Inflammatory macrophage treated with lipopolysaccharide for 1 hour (primary cell): ENCODE data around the gene PTPRQ.

Source experiments
- DNase-seq, 2 donors: peaks; one replicate each; pipeline ENCODE4 v3.0.0-alpha.2; 2020 to 2022

The PTPRQ gene

DNA sequence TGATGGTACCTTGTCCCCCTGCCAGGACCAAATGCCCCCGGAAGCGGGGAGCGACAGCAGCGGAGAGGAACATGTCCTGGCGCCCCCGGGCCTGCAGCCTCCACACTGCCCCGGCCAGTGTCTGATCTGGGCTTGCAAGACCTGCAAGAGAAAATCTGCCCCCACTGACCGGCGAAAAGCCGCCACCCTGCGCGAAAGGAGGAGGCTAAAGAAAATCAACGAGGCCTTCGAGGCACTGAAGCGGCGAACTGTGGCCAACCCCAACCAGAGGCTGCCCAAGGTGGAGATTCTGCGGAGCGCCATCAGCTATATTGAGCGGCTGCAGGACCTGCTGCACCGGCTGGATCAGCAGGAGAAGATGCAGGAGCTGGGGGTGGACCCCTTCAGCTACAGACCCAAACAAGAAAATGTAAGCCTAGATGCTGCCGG lies 263.8 kb downstream of the PTPRQ start:
- no peak for DNase-seq

DNA sequence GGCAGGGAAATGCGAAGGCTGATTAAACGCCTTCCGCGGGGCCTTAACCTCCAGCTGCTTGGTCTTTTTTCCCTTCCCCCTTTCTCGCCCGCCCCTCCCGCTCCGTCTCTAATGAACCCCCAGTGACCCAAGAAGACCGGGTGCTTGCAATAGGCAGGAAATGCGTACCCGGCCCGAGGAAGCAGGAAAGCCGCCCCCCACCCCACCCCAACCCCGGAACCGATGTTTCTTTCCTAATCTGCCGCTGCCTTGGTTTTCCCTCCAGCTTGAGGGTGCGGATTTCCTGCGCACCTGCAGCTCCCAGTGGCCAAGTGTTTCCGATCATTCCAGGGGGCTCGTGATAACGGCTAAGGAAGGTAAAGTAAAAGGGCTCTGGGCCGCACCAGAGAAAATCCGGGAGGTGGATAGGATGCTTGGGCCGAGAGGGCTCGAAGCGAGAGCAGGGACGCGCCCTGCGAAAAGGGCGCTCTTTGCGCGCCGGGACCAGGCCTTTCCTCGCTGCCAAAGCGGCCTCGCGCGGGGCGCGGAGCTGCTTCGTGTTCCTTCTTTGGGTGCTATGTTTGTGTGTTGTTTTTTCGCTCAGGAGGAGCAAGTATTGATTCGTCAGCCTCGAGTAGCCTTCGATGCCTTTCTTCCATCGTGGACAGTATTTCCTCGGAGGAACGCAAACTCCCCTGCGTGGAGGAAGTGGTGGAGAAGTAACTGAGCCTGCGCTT lies 264.4 kb downstream of the PTPRQ start:
- no peak for DNase-seq

DNA sequence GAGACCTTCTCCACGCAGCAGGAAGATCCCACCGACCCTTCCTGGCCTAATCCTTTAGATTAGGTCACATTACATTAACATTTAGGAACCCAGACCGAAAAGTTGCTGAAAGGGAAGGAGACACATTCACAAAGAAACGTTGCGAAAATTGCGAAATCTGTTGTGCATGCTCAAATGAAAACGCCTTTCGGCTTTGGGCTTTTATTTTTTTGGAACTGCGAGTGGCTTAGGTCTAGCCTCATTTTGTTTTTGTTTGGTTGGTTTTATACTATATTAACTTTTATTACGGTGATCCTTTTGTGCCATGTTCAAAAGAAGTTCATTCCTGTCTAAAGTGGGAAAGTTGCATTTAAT lies 264.9 kb downstream of the PTPRQ start:
- DNase-seq, result no peak

DNA sequence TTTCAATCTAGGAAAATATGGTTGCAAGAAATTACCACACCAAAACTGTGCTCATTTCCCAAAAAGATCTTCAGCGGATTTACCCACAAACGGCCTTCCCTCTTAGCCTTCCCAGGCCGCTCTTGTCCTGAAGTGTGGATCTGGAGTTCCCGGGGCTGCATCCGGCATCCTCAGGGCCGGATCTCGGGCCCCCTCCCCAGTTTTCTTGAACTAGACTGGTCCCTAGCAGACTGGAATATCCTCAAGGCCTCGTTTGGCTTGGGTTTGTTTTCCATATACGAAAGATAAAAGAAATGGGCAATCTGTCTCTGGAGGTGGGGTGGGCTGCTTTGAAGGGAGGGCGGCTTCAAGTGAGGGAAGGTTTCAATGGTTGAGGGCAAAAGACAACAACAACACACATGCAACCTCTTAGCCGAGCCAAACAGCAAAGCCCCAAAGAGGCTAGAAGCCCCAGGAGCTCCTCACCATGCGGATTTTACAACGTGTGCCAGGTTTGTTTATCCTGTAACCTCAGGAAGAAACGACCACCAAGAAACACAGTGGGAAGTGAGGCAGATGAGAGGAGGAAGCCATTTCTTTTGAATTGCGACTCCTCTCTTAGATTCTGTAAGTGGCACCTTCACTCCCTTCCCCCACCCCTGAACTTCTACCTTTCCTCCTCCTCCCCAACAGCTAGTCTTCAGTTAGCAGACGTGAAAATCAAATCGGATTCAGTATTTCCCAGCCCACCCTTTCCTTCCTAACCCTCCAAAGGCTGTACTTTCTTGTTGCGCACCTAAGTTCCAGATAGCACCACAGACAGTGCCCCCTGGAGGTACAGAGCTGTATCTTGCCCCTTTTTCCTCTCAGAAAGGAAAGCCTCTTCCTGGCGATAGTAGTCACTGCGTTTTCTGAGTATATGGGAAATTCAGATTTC lies 266.0 kb downstream of the PTPRQ start:
- DNase-seq, result no peak

DNA sequence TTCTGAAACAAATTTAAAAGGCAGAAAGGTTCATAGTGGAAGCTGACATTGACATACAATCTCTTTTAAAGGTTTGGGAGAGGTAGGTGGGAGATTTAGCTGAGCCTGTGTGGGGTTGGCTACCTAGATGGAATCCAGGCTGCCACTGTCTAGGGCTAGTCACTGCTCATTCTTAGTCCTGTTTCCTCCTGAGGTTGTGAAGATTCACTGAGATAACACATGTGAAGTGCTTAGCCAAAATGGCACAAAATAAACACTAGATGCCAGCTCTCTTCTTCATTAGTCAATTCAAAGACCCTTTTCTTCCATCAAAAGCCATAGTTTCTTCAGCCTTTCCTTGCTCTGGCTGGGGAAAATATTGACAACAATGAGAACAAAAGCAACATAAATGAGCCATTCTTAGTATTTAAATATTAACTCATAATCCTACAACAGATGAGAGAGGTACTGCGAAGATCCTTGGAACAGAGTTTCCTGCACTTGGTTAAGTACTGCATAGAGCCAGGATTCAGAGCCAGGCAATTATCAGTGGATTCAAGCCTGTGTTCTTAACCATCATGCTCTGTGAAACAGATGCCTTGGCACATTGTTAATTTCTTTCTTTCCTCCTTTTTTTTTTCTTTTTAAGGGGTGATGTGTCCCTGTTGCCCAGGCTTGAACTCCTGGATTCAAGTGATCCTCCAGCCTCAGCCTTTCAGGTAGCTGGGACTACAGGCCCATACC lies 266.9 kb downstream of the PTPRQ start:
- DNase-seq, result no peak

DNA sequence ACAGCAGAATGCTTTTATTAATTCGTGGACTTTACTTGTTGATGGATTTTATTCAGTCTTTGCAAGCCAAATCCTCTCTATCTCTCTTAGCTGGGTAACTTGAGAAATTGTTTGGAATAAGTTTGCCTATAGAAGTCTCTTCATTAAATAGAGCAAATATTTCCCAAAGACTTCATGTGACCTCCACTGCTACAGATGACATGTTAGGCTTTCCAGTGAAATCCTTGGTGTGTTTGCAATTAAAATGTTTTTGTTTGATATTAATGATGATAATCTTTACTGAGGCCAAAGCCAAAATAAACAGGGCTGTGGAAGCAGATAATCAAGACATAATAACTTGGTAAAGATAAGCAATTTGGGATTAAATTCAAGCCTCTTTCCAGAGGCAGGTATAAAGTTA lies 267.8 kb downstream of the PTPRQ start:
- DNase-seq, result no peak

DNA sequence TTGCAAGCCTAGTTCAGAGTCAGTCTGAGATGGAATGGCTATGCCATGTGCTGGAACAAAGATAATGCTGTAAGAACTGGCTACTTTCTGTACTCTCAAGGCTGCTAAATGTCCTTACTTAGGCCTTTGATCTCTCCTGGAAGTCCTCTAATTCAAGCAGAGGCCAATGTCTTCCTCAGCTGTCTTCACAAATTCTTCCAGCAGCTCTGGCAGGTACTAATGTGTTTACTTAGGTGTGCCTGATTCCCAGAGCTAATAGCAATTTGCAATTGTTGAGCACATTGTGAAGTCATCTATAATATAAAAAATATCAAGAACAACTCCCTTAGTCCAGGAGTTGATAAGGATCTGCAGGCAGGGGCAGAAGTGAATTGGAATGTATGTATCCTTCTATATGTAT lies 268.8 kb downstream of the PTPRQ start:
- no peak for DNase-seq

DNA sequence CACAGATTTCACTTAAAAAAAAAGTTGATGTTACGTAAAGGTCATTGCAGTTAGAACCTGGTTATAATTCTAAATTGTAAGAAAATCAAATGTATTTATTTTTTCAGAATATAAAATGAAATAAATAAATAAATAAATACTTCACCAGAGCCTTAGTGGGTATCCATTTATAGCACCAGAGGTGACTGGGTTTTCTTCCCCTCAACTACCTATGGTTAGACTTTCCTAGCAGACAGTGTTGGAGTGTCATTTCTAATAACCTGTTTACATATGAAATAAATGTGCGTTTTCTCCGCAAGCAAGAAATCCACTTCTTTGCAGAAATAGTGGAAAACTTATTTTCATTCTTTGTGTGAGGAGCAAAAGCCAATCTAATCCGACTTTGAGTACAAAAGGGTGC lies 269.4 kb downstream of the PTPRQ start:
- no peak for DNase-seq

DNA sequence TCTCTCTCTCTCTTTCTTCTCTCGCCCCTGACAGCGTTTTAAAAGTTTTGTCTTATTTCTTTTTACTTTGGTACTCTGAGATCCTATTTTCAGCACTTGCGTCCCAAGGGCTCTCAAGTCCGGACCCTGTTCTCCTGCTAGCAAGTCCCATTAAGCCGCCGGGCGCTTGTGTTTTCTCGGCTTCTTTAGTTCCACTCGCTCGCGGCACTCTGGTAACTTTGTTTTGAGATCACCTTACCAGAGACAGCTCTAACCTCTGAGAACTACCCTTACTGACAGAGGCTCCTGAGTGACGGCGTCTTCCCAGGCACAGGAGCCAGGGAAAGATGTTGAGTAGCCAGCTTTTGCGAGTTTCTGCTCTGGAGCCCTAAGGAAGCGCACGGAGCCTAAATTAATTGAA lies 270.0 kb downstream of the PTPRQ start:
- no peak for DNase-seq

DNA sequence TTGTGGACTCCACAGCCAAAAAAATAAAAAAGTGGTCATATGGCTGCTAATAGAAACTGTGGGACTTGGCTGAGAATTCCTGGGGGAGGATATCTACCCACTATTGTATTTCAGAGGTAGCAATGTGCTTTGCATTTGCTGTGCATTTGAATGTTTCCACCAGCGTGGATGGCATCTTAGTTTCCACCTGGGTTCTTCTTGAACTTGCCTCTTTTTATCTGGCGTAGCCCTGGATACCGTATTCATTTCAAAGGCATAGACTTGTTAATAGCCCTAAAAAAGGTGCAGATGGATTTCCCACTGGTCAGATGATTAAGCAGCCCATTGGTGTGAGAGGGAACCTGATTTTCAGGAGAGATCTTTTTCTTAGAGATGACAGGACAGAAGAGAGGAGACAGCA lies 270.8 kb downstream of the PTPRQ start:
- DNase-seq, result no peak

DNA sequence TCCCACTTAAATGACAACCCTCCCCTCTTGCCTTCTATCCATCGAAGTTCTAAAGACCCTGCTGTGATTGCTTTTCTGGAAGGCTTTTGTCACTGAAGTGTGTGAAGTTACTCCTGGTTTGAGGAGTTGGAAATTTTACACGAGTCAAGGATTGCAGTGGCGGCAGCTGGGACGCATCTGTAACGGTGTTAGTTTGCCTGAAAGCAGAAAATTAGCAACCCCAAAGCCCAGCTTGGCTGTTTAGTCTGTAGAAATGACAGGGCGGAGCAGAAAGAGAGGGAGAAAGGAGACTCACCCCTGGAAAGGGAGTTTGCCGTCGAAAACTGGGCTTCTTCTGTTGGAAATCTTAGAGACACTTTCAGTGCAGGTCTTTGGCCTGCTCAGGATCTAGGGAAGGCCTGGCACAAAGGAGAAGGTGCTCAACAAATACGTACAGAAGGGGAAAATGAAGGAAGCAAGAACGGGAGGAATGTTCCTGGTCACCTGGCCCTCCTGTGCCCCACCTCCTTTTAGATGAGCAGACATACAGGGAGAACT lies 271.7 kb downstream of the PTPRQ start:
- DNase-seq, result no peak

DNA sequence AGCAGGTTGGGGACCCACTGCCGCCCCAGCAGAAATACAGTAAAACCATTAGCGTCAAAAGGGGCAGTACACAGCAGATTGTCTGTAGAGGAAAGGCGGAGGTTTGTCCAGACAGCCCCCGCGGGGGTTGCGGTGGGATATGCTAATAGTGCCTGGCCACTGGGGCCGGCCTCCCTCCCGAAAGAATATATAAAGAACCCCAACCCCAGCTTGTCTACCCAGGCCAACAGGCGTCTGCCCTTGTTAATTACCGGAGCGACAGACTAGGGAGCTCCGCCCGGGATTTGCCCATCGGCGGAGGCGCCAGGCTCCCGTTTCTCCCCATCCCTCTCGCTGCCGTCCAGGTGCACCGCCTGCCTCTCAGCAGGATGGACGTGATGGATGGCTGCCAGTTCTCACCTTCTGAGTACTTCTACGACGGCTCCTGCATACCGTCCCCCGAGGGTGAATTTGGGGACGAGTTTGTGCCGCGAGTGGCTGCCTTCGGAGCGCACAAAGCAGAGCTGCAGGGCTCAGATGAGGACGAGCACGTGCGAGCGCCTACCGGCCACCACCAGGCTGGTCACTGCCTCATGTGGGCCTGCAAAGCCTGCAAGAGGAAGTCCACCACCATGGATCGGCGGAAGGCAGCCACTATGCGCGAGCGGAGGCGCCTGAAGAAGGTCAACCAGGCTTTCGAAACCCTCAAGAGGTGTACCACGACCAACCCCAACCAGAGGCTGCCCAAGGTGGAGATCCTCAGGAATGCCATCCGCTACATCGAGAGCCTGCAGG lies 272.8 kb downstream of the PTPRQ start, which contains the start of gene MYF5:
Gene MYF5 (plus strand): TSS at position 217 of the 774 bp plus-strand sequence. CDS start 152 bp downstream, at position 369.
- no peak for DNase-seq

DNA sequence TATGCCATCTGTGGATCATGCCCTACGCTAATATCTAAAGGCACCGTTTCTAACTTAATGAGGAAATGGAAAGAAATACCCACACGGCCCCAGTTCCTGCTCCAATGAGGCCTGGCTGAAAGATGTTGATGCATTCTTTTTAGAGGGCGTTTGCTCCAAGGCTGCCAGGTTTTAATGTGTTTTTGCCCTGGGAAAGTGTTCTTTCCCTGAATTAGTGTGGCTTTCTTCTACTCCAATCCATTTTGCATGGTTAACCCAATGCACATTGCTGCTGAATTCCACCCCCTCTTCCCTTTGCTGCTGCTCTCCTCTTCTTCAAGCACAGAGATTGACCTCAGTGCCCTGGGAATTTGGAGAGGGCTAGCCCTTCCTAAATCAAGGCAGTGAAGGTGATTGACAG lies 273.8 kb downstream of the PTPRQ start:
- DNase-seq, result no peak

DNA sequence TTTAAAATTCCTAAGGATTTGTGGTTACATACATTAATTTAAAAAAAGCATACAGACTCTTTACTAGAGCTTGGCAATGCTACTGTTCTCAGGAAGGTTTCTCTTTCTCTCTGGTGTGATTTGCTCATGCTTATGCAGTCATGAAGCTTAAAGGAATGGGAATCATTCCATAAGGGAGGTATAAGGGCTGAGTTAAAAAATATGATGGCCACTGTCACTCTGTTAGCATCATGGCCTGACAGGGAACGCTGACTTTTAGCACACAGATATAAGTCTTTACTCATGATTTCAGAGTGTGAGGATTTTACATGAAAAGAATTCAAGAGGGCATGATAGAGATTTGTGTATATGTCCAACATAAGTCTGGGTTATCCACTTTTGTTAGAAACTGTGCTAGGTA lies 276.5 kb downstream of the PTPRQ start:
- no peak for DNase-seq

DNA sequence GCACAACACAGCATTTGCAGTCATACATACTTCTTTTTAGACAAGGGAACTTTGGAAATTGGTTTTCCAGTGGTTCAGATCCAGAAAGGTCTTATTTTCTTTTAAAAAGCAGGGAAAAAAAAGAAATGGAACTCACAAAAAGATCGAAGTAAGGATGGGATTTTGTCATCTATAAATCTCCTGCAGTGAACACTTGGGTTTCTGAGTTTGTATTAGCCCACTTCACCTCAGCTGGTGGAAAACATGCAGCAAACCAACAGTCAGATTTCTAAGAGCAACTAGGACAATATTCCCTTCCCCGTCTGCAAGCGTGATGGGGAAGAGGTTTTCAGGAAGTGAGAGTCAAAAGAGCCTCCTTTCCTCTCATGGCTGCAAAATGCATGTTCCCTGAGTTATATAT lies 277.3 kb downstream of the PTPRQ start:
- no peak for DNase-seq
